NCI-H128 (cell line): ENCODE results near the gene WDR46.
A peak's percentile ranks its signal among the peaks of the same experiment; 100 is the strongest.
"Not testable (repeated sequence)": the region's sequence is repeated elsewhere in the genome, so short reads cannot be mapped to it uniquely, and the experiment has no call there.

Experiments used
- DNase-seq: peaks from one replicate; lab custom pipeline; 2025; ENCODE audit not compliant: unreplicated experiment; lab: John Stamatoyannopoulos, UW

WDR46 gene

GRCh38 chr6:33289784-33290315 lies 811 bp upstream of the WDR46 start:
- DNase-seq, result no peak

- DNase-seq, result no peak
These were observed 708 bp downstream of the WDR46 start for GRCh38 chr6:33288141-33288920.

GRCh38 chr6:33286946-33287914 lies 1.8 kb downstream of the WDR46 start:
- no peak for DNase-seq

- DNase-seq, result not testable (repeated sequence)
These were observed 3.8 kb downstream of the WDR46 start for GRCh38 chr6:33285214-33285613.

- DNase-seq, result no peak
These were observed 8.5 kb downstream of the WDR46 start for GRCh38 chr6:33280539-33280938.

- DNase-seq, result peak; percentile 20
These were observed 9.0 kb downstream of the WDR46 start for GRCh38 chr6:33279971-33280511.

- DNase-seq, result no peak
These were observed 9.8 kb downstream of the WDR46 start for GRCh38 chr6:33279257-33279695.

- DNase-seq, result no peak
These were observed 10.2 kb downstream of the WDR46 start for GRCh38 chr6:33278810-33279209.

GRCh38 chr6:33278392-33278741 lies 10.7 kb downstream of the WDR46 start:
- DNase-seq, result no peak

- DNase-seq, result no peak
These were observed 11.2 kb downstream of the WDR46 start for GRCh38 chr6:33277663-33278391.

GRCh38 chr6:33276864-33277662 lies 12.0 kb downstream of the WDR46 start, which contains the start of gene B3GALT4:
Gene B3GALT4 (plus strand): TSS chr6:33277123. CDS start chr6:33277420, 297 bp downstream.
- peak; percentile 48 for DNase-seq

- no peak for DNase-seq
These were observed 12.5 kb downstream of the WDR46 start for GRCh38 chr6:33276581-33276863.

- not testable (repeated sequence) for DNase-seq
These were observed 13.1 kb downstream of the WDR46 start for GRCh38 chr6:33275795-33276580.

- DNase-seq, result no peak
These were observed 14.8 kb downstream of the WDR46 start for GRCh38 chr6:33273924-33274902.

GRCh38 chr6:33273129-33273923 lies 15.7 kb downstream of the WDR46 start:
- DNase-seq, result no peak

GRCh38 chr6:33272275-33273128 lies 16.5 kb downstream of the WDR46 start:
- DNase-seq, result no peak
